GM19238 (cell line): ENCODE data around the gene LCN10.
"Not testable (repeated sequence)": the region's sequence is repeated elsewhere in the genome, so short reads cannot be mapped to it uniquely, and the experiment has no call there.

Experiments used
- DNase-seq: peaks from one replicate; pipeline ENCODE4 v3.0.0; 2011; ENCODE audit warnings: low spot score; ENCODE audit not compliant: insufficient read length

LCN10 gene

GRCh38 chr9:136773386-136774044 lies 30.8 kb upstream of the LCN10 start:
- peak; percentile 55 for DNase-seq

GRCh38 chr9:136771907-136772415 lies 29.2 kb upstream of the LCN10 start:
- DNase-seq, result no peak

- peak; percentile 50 for DNase-seq
Observed at GRCh38 chr9:136769710-136770191, 27.0 kb upstream of the LCN10 start.

GRCh38 chr9:136766410-136767120 lies 23.8 kb upstream of the LCN10 start:
- DNase-seq, result not testable (repeated sequence)

- not testable (repeated sequence) for DNase-seq
Observed at GRCh38 chr9:136765745-136766409, 23.1 kb upstream of the LCN10 start.

- DNase-seq, result no peak
Observed at GRCh38 chr9:136765041-136765440, 22.3 kb upstream of the LCN10 start.

- DNase-seq, result no peak
Observed at GRCh38 chr9:136764301-136764891, 21.7 kb upstream of the LCN10 start, which contains the start of gene LCN15. LCN15 (minus strand) TSS chr9:136764518; CDS start chr9:136764488, 30 bp downstream.

- no peak for DNase-seq
Observed at GRCh38 chr9:136763649-136764035, 20.9 kb upstream of the LCN10 start.

GRCh38 chr9:136762915-136763648 lies 20.3 kb upstream of the LCN10 start:
- DNase-seq, result no peak

- DNase-seq, result no peak
Observed at GRCh38 chr9:136762221-136762691, 19.5 kb upstream of the LCN10 start.

- DNase-seq, result no peak
Observed at GRCh38 chr9:136761545-136761981, 18.8 kb upstream of the LCN10 start.

GRCh38 chr9:136760834-136761544 lies 18.2 kb upstream of the LCN10 start:
- DNase-seq, result not testable (repeated sequence)

GRCh38 chr9:136760424-136760823 lies 17.7 kb upstream of the LCN10 start:
- no peak for DNase-seq

GRCh38 chr9:136759436-136760325 lies 16.9 kb upstream of the LCN10 start:
- DNase-seq, result no peak

GRCh38 chr9:136759001-136759400 lies 16.3 kb upstream of the LCN10 start:
- no peak for DNase-seq

GRCh38 chr9:136757751-136758140 lies 15.0 kb upstream of the LCN10 start:
- no peak for DNase-seq

- peak; percentile 41 for DNase-seq
Observed at GRCh38 chr9:136757328-136757727, 14.6 kb upstream of the LCN10 start.

- DNase-seq, result no peak
Observed at GRCh38 chr9:136756836-136757235, 14.1 kb upstream of the LCN10 start.

- DNase-seq, result no peak
Observed at GRCh38 chr9:136756134-136756438, 13.3 kb upstream of the LCN10 start.
